ENCODE measurements around the gene ZNF576. TPM values are rescaled to one million over a fixed set of nuclear protein-coding genes. Genes with fewer than 3 reads are reported as not detected.
A peak's percentile ranks its signal among the peaks of the same experiment; 100 is the strongest.

The ZNF576 gene
- total and polyA plus RNA-seq, 2 of the 13 experiments (the other 11 are each of a cell fraction or from before 2014, with no cell fraction given) = 7.2 to 9.6 TPM

- TF ChIP-seq NBN (conservative IDR thresholded peaks at IDR 0.05) = no peak
- no peak for TF ChIP-seq ZNF619 (CRISPR knock-in tag; IDR thresholded peaks at IDR 0.05)
- no peak for TF ChIP-seq SRF (IDR thresholded peaks at IDR 0.05; ENCODE audit: low read depth, low read length)
- no peak for TF ChIP-seq HNF1A (IDR thresholded peaks at IDR 0.05; ENCODE audit: low read depth)
- TF ChIP-seq HNF1A (CRISPR knock-in tag; IDR thresholded peaks at IDR 0.05; ENCODE audit: borderline replicate concordance) = no peak
- TF ChIP-seq STAT6 (CRISPR knock-in tag; IDR thresholded peaks at IDR 0.05; ENCODE audit: borderline replicate concordance) = no peak
- TF ChIP-seq TSC22D2 (CRISPR knock-in tag; IDR thresholded peaks at IDR 0.05; ENCODE audit: borderline replicate concordance) = no peak
- TF ChIP-seq CENPX (CRISPR knock-in tag; IDR thresholded peaks at IDR 0.05) = no peak
- no peak for TF ChIP-seq HOMEZ (CRISPR knock-in tag; IDR thresholded peaks at IDR 0.05; ENCODE audit: low read depth)
- no peak for TF ChIP-seq HOXD1 (CRISPR knock-in tag; IDR thresholded peaks at IDR 0.05)
- no peak for TF ChIP-seq PPARG (CRISPR knock-in tag; conservative IDR thresholded peaks at IDR 0.05)
- TF ChIP-seq ZBTB49 (CRISPR knock-in tag; IDR thresholded peaks at IDR 0.05; ENCODE audit: borderline replicate concordance) = no peak
- no peak for TF ChIP-seq ZMYM4 (CRISPR knock-in tag; IDR thresholded peaks at IDR 0.05)
- TF ChIP-seq ZNF383 (CRISPR knock-in tag; IDR thresholded peaks at IDR 0.05; ENCODE audit: borderline replicate concordance) = no peak
- TF ChIP-seq KDM3A (CRISPR knock-in tag; IDR thresholded peaks at IDR 0.05; ENCODE audit: low read depth) = peak; percentile 36; the same call in 1 of the 2 replicates
- TF ChIP-seq ZNF101 (CRISPR knock-in tag; IDR thresholded peaks at IDR 0.05; ENCODE audit: borderline replicate concordance, low read depth) = no peak
- TF ChIP-seq KDM6A (CRISPR knock-in tag; IDR thresholded peaks at IDR 0.05; ENCODE audit: low read depth) = no peak
- no peak for TF ChIP-seq GPN1 (CRISPR knock-in tag; IDR thresholded peaks at IDR 0.05; ENCODE audit: borderline replicate concordance)
- TF ChIP-seq TMF1 (CRISPR knock-in tag; IDR thresholded peaks at IDR 0.05; ENCODE audit: low read depth) = no peak
Measured at GRCh38 chr19:43594710-43595604, 1.4 kb upstream of the ZNF576 start (continued).
